ENCODE measurements around the gene PNKP. TPM values are rescaled to one million over a fixed set of nuclear protein-coding genes. Genes with fewer than 3 reads are reported as not detected.
"Not testable (repeated sequence)": the region's sequence is repeated elsewhere in the genome, so short reads cannot be mapped to it uniquely, and the experiment has no call there.

The PNKP gene
- total RNA-seq, 2 donors from 2014 or later = 146 to 205 TPM

GRCh38 chr19:49831592-49831991 lies 35.8 kb downstream of the PNKP start:
- H3K36me3 Mint-ChIP-seq = no peaks in the 10 kb centered on the region
- DNase-seq (ENCODE audit: low spot score) = no peak
- H3K9me3 Mint-ChIP-seq = no peaks in the 10 kb centered on the region
- no peak overlapping the region for H3K4me3 Mint-ChIP-seq
- no peak for ATAC-seq
- no peak overlapping the region for H3K27ac Mint-ChIP-seq
- H3K4me1 Mint-ChIP-seq (ENCODE audit: low read depth in 2 of 2) = peaks cover 12 to 14% of the 10 kb centered on the region in 2 donors
- H3K27me3 Mint-ChIP-seq = no peaks in the 10 kb centered on the region

GRCh38 chr19:49830766-49831165 lies 36.6 kb downstream of the PNKP start:
- DNase-seq (ENCODE audit: low spot score) (no peak), ATAC-seq (no peak)
- Mint-ChIP-seq H3K9me3 (no peaks in the 10 kb centered on the region), H3K36me3 (no peaks in the 10 kb centered on the region), H3K27me3 (no peaks in the 10 kb centered on the region), H3K4me3 (no peak overlapping the region), H3K4me1 (ENCODE audit: low read depth in 2 of 2) (peaks cover 12 to 17% of the 10 kb centered on the region in 2 donors), H3K27ac (no peak overlapping the region)

- Mint-ChIP-seq H3K4me1 (ENCODE audit: low read depth in 2 of 2) (peaks cover 12 to 17% of the 10 kb centered on the region in 2 donors), H3K9me3 (no peaks in the 10 kb centered on the region), H3K4me3 (no peak overlapping the region), H3K27me3 (no peaks in the 10 kb centered on the region), H3K27ac (no peak overlapping the region), H3K36me3 (no peaks in the 10 kb centered on the region)
- no peak for DNase-seq (ENCODE audit: low spot score)
- ATAC-seq = no peak
Measured at GRCh38 chr19:49829721-49830120, 37.7 kb downstream of the PNKP start.

- Mint-ChIP-seq H3K4me1 (ENCODE audit: low read depth in 2 of 2) (peaks cover 12 to 14% of the 10 kb centered on the region in 2 donors), H3K4me3 (no peak overlapping the region), H3K36me3 (no peaks in the 10 kb centered on the region), H3K9me3 (no peaks in the 10 kb centered on the region), H3K27me3 (no peaks in the 10 kb centered on the region), H3K27ac (no peak overlapping the region)
- DNase-seq (ENCODE audit: low spot score) = no peak
- ATAC-seq = no peak
Measured at GRCh38 chr19:49829200-49829599, 38.2 kb downstream of the PNKP start.

- Mint-ChIP-seq H3K4me3 (no peak overlapping the region), H3K9me3 (no peaks in the 10 kb centered on the region), H3K4me1 (ENCODE audit: low read depth in 2 of 2) (peaks cover 6 to 15% of the 10 kb centered on the region in 2 donors), H3K36me3 (no peaks in the 10 kb centered on the region), H3K27me3 (no peaks in the 10 kb centered on the region), H3K27ac (no peak overlapping the region)
- DNase-seq (ENCODE audit: low spot score) = no peak
- no peak for ATAC-seq
Measured at GRCh38 chr19:49827034-49827433, 40.3 kb downstream of the PNKP start.

- H3K9me3 Mint-ChIP-seq = no peaks in the 10 kb centered on the region
- no peak overlapping the region for H3K27ac Mint-ChIP-seq
- no peaks in the 10 kb centered on the region for H3K36me3 Mint-ChIP-seq
- no peak for ATAC-seq
- no peak overlapping the region for H3K4me3 Mint-ChIP-seq
- H3K4me1 Mint-ChIP-seq (ENCODE audit: low read depth in 2 of 2) = peaks cover 9 to 15% of the 10 kb centered on the region in 2 donors
- DNase-seq (ENCODE audit: low spot score) = no peak
- no peaks in the 10 kb centered on the region for H3K27me3 Mint-ChIP-seq
Measured at GRCh38 chr19:49824662-49825061, 42.7 kb downstream of the PNKP start.

- Mint-ChIP-seq H3K36me3 (no peaks in the 10 kb centered on the region), H3K4me1 (ENCODE audit: low read depth in 2 of 2) (peaks cover 17 to 19% of the 10 kb centered on the region in 2 donors), H3K27me3 (no peaks in the 10 kb centered on the region), H3K27ac (no peak overlapping the region), H3K4me3 (no peak overlapping the region), H3K9me3 (no peaks in the 10 kb centered on the region)
- DNase-seq (ENCODE audit: low spot score) (no peak), ATAC-seq (no peak)
Measured at GRCh38 chr19:49823472-49823871, 43.9 kb downstream of the PNKP start.

GRCh38 chr19:49820125-49820524 lies 47.3 kb downstream of the PNKP start:
- no peak for ATAC-seq
- Mint-ChIP-seq H3K4me3 (no peak overlapping the region), H3K36me3 (no peaks in the 10 kb centered on the region), H3K27me3 (no peaks in the 10 kb centered on the region), H3K4me1 (ENCODE audit: low read depth in 2 of 2) (peaks cover 16 to 19% of the 10 kb centered on the region in 2 donors), H3K27ac (peak overlapping the region in 1 of 2 donors; percentile 97), H3K9me3 (no peaks in the 10 kb centered on the region)
- no peak for DNase-seq (ENCODE audit: low spot score)

- Mint-ChIP-seq H3K4me3 (peak overlapping the region; percentile 96), H3K27ac (peak overlapping the region; percentile 93 to 97), H3K4me1 (ENCODE audit: low read depth in 2 of 2) (peaks cover 16 to 19% of the 10 kb centered on the region in 2 donors)
- ATAC-seq; H3K9me3 Mint-ChIP-seq; DNase-seq (ENCODE audit: low spot score); H3K36me3 Mint-ChIP-seq; H3K27me3 Mint-ChIP-seq: not testable (repeated sequence)
Measured at GRCh38 chr19:49819452-49820115, 47.8 kb downstream of the PNKP start.

GRCh38 chr19:49818649-49819370 lies 48.6 kb downstream of the PNKP start:
- Mint-ChIP-seq H3K4me3 (peak overlapping the region; percentile 96), H3K27ac (peak overlapping the region; percentile 93 to 97), H3K4me1 (ENCODE audit: low read depth in 2 of 2) (peaks cover 16 to 26% of the 10 kb centered on the region in 2 donors), H3K36me3 (no peaks in the 10 kb centered on the region), H3K27me3 (no peaks in the 10 kb centered on the region), H3K9me3 (no peaks in the 10 kb centered on the region)
- no peak for DNase-seq (ENCODE audit: low spot score)
- ATAC-seq = no peak

GRCh38 chr19:49817964-49818648 lies 49.3 kb downstream of the PNKP start, which contains the start of gene MED25:
MED25 (plus strand) TSS chr19:49818289; CDS start chr19:49818342, 53 bp downstream.
- Mint-ChIP-seq H3K27ac (peak within 1 kb of the TSS; percentile 93 to 97), H3K4me1 (ENCODE audit: low read depth in 2 of 2) (peaks cover 16 to 30% of the 10 kb centered on the region in 2 donors), H3K9me3 (no peaks in the 10 kb centered on the region), H3K27me3 (no peaks in the 10 kb centered on the region), H3K36me3 (no peaks in the 10 kb centered on the region), H3K4me3 (peak within 1 kb of the TSS; percentile 96)
- DNase-seq (ENCODE audit: low spot score) (peak; percentile 89), ATAC-seq (peak; percentile 87 to 88)

GRCh38 chr19:49816590-49816989 lies 50.8 kb downstream of the PNKP start:
- H3K36me3 Mint-ChIP-seq = no peaks in the 10 kb centered on the region
- H3K27me3 Mint-ChIP-seq = no peaks in the 10 kb centered on the region
- no peaks in the 10 kb centered on the region for H3K9me3 Mint-ChIP-seq
- no peak overlapping the region for H3K4me3 Mint-ChIP-seq
- DNase-seq (ENCODE audit: low spot score) (no peak), ATAC-seq (no peak)
- no peak overlapping the region for H3K27ac Mint-ChIP-seq
- peaks cover 23 to 33% of the 10 kb centered on the region in 2 donors for H3K4me1 Mint-ChIP-seq (ENCODE audit: low read depth in 2 of 2)

- ATAC-seq (no peak), DNase-seq (ENCODE audit: low spot score) (no peak)
- Mint-ChIP-seq H3K9me3 (no peaks in the 10 kb centered on the region), H3K36me3 (no peaks in the 10 kb centered on the region), H3K4me3 (peak overlapping the region; percentile 96), H3K27ac (peak overlapping the region; percentile 95), H3K27me3 (no peaks in the 10 kb centered on the region), H3K4me1 (ENCODE audit: low read depth in 2 of 2) (peaks cover 26 to 32% of the 10 kb centered on the region in 2 donors)
Measured at GRCh38 chr19:49814010-49814409, 53.4 kb downstream of the PNKP start.

Measured in natural killer cell treated with Interleukin-12 subunit alpha and Interleukin-12 subunit beta and Interleukin-15 and Interleukin-18, amount 100 ng/mL, for 72 hours (primary cell).